ENCODE measurements around the gene MYRF.
A peak's percentile ranks its signal among the peaks of the same experiment; 100 is the strongest.

Gene MYRF

GRCh38 chr11:61833471-61833870, 81.0 kb downstream of the MYRF start:
- peak overlapping the region; percentile 74 for H3K27ac ChIP-seq
- TF ChIP-seq CTCF (conservative IDR thresholded peaks at IDR 0.05), result no peak

- TF ChIP-seq CTCF (conservative IDR thresholded peaks at IDR 0.05), result no peak
- H3K27ac ChIP-seq, result peak overlapping the region; percentile 74
These were observed 81.5 kb downstream of the MYRF start for GRCh38 chr11:61833926-61834277.

- no peak for TF ChIP-seq CTCF (conservative IDR thresholded peaks at IDR 0.05)
- peak overlapping the region; percentile 74 for H3K27ac ChIP-seq
These were observed 82.0 kb downstream of the MYRF start for GRCh38 chr11:61834278-61835048.

GRCh38 chr11:61836193-61836592, 83.8 kb downstream of the MYRF start:
- no peak for TF ChIP-seq CTCF (conservative IDR thresholded peaks at IDR 0.05)
- no peak overlapping the region for H3K27ac ChIP-seq

GRCh38 chr11:61837411-61838005, 85.1 kb downstream of the MYRF start:
- no peak for TF ChIP-seq CTCF (conservative IDR thresholded peaks at IDR 0.05)
- no peak overlapping the region for H3K27ac ChIP-seq

Measured in VCaP (cell line).